Activated CD8-positive, alpha-beta memory T cell treated with anti-CD3 and anti-CD28 coated beads, Interleukin-2, amount 50 U/mL, for 1 hour (primary cell): ENCODE results near the gene TMEM132C.

Experiments
- DNase-seq: peaks from one replicate; pipeline ENCODE4 v3.0.0-alpha.2; 2020; ENCODE audit errors: extremely low read depth

The TMEM132C gene

DNA sequence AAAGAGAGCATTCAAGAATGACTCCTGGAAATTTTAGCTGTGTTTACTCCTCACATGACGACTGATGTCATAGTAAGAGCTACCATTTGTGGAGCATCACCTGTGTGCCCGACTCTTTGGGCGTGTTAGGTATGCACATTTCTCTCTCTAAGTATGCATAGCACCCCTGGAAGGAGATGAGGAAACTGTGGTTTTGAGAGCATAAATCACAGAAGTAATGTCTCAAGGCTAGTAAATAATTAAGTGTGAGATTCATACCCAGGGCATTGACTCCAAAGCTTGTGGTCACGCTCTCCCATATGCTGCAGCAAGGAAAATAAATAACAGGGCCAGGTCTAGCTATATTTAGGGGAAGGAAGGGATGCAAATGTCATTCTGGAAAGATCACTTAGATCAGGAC lies 340.7 kb downstream of the TMEM132C start:
- no peak for DNase-seq

DNA sequence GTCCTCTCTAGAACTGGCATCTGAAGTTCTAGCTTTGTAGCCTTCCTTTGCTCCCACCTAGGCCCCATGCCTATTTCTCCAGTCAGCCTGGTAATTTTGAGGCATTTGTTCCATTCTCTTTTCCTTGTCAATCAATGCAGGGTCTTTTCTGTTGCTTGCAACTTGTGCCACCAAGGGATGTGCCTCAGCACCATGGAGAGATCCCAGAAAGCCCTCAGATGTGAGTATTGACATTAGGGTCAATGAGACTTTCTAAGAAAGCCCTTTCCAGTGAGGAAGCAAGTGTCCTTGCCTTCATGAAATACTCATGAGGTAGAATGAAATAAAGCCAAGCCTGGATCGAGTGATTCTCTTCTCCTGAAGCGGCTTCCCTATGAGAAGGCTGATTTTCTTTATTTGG lies 342.9 kb downstream of the TMEM132C start:
- DNase-seq = no peak

DNA sequence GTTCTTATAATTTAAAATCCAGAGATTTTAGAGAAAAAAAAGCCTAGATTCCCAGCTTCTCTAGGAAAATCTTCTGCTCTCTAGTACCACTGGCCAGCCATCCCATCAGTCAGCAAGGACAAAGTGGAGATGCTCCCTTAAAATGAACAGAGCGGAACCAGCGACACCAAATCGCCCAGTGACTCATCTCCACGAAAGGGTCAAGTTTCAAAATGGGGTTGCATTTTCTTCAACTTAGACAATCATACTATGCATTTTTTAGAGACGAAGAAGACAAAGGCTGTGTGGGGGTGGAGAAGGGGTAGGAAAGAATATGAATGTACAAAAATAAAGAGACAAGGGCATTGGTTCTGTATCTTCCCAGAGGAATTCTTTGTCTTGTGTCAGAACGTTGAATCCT lies 344.8 kb downstream of the TMEM132C start:
- DNase-seq = no peak

DNA sequence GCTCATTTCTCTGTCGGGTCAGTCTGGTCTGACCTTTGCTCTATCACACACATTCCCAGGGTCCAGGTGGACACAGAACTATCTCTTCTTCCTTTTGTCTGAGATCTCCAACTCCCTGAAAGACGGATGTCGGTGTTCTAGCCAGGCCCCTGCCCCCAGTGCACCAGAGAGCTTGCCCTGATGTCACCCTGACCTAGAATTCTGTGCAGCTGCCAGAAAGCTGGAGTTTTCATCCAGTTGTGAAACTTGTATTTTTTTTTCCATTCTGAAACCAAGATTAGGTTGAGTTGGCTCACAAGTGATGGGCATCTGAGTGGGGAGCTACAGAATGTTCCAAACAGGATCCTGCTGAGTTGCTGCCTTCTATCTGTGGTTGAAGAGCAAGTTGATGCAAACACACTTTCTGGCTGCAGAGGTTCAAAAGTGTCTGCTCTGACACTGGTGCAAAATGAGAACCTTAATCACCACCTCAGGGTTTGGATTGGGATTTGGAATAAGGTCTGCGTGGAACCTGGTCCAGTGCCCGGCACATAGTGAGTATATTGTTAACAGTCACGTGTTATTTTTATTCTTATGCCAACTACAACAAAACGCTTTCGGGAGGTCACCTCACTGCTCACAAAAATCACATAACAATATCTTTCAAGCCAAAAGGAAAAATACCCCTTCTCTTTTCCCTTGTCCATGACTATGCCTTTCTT lies 345.3 kb downstream of the TMEM132C start:
- DNase-seq = no peak

DNA sequence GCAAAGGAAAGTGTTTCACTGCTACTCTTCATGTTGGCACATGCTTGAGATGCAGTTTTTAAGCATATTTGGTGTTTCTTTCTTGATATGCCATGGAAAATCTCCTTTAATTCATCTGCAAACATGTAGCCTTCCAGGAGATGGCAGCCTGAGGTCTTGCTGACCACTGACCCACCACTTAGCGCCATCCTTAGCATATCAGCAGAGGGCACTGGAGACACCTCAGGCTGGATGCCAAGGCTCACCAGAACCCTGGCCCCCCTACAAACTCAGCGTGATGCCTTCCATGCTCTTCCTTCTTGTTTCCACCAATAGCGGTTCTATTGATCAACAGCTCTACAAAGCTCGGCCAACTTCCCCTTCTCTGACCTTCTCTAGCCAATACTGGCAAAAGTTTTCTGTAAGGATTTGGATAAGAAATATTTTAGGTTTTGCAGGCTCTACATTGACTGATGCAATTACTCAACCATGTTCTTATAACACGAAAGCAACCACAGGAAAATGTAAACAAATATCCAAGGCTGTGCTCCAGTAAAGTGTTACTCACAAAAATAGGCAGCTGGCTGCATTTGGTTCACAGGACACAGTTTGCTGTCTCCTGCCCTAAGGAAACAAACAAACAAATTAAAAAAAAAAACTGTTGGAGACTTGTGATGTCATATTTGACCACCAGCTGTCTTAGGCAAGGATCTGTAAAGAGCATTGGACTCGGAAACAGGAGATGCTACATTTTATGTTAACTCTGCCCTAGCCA lies 347.0 kb downstream of the TMEM132C start:
- DNase-seq = no peak

DNA sequence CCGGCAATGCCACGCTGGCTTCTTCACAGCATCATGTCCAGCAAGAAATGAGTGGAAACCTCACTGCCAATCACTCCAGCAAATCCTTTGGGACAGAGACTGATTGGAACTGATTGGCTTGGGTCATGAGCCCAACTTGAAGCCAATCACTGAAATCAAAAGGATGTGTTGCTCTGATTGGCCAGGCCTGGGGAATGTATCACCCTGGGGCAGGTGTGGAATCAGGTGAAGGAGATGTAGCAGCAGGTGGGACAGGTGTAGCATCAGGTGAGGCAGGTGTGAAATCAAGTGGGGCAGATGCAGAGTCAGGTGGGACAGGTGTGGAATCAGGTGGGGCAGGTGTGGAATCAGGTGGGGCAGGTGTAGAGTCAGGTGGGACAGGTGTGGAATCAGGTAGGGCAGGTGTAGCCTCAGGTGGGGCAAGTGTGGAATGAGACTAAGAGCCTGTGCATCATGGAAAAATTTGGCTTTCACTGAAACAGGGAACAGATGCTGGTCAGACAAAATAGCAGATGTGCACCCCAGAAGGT lies 350.4 kb downstream of the TMEM132C start:
- DNase-seq = no peak

DNA sequence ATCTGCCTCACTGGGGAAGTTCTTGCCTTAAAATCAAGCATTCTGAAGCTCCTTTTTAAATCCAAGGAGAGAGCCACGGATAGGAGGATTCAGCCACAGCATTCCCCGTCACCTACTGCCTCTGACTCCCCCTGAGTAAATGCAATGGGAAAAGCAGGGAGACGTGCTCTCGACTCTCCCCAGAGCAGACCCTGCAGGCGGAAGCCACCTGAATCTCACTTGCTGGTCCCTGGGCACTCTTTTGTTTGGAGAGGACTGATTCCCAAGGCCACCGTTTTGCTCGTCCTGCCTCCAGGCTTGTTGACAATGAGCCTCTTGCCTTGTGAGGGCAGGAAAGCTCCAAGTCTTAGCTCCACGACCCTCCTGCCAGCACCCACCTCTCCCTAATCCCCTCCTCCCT lies 352.3 kb downstream of the TMEM132C start:
- DNase-seq = no peak

DNA sequence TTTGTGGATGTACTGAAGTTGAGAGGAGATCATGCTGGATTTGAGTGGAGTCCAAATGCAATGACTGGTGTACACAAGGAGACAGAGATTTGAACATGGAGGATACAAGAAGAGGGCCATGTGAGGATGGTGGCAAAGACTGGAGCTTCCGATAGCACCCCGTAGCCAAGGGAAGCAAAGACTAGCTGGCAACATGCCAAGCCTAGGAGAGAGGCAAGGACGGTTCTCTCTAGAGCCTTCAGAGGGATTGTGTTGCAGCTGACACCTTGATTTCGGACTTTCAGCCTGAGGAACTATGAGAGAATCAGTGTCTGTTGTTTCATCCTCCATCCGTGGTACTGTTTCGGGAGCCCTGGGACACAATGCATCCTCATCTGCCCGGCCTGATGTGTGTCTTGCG lies 354.3 kb downstream of the TMEM132C start:
- no peak for DNase-seq

DNA sequence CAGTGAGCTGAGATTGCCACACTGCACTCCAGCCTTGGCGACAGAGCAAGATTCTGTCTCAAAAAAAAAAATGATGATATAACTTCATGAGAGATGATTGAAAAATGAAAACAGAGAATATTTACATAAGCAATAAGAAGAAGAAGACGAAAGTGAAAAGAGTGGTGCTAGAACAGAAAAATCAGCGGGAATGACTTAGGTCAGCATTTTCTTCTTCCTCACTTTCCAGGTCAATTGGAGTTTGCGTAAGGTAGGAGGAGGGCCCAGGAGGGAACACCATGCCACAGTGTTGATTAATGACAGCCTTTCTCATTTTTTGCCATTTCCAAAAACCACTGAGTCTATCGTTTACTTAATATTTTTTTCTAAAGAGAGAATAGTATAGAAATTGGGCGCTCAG lies 356.8 kb downstream of the TMEM132C start:
- DNase-seq = no peak

DNA sequence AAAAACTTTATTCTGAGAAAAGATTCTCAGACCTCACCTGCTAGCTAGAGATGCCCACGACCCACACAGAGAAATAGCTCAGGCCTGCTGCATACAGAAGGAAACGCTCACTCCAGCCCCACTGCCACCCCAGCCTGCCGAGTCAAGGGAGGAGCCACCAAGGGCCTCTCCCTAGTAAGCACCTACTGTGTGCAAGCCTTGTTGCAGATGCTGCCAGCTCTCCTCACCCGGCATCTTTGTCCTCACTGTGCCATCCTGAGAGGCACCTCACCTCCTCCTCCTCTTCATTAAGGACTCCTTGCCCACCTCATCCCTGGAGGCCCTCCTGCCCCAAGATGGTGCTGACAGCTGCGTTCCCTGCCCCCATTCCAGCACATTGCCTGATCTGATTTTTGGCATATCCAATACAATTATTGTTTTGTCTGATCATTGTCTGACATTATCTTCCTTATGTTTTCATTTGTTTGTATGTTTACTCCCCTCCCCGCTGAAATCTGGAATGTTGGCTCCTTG lies 359.9 kb downstream of the TMEM132C start:
- DNase-seq = no peak

DNA sequence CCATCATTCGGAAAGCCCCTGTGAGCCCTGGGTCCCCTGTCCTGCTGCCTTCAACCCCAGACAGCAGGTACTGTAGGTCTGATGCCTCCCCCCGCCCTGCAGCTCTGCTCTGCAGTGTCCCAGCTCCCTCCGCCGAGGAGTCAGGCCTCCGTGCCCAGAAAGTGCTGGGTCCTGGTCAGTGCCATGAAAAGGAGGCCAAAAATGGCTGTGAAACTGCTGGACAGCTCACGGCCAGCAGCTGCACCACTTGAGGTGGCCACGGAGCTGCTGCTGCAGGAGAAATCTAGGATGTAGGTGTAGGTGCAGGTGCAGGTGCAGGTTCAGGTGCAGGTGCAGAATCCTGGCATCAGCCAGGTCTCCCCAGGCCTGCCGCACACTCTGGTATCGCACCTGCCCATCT lies 360.7 kb downstream of the TMEM132C start:
- DNase-seq = no peak

DNA sequence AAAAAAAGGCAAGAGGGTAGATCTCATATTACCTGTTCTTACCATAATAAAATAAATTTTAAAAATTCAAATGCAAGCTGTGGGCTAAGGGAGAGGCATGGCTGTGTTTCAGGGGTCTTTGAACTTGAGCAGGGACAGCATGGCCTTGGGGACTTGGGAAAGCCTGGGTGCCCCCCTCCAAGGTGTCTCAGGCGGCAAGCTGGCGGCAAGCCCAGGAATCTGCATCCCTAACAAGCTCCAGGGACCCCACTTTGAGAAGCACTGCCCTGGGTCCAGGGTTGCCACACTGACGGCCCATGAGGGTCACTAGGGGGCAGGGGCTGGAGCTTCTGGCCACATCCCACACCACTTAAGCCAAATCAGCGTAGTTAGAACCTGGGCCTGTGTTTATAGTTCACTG lies 363.0 kb downstream of the TMEM132C start:
- DNase-seq = no peak

DNA sequence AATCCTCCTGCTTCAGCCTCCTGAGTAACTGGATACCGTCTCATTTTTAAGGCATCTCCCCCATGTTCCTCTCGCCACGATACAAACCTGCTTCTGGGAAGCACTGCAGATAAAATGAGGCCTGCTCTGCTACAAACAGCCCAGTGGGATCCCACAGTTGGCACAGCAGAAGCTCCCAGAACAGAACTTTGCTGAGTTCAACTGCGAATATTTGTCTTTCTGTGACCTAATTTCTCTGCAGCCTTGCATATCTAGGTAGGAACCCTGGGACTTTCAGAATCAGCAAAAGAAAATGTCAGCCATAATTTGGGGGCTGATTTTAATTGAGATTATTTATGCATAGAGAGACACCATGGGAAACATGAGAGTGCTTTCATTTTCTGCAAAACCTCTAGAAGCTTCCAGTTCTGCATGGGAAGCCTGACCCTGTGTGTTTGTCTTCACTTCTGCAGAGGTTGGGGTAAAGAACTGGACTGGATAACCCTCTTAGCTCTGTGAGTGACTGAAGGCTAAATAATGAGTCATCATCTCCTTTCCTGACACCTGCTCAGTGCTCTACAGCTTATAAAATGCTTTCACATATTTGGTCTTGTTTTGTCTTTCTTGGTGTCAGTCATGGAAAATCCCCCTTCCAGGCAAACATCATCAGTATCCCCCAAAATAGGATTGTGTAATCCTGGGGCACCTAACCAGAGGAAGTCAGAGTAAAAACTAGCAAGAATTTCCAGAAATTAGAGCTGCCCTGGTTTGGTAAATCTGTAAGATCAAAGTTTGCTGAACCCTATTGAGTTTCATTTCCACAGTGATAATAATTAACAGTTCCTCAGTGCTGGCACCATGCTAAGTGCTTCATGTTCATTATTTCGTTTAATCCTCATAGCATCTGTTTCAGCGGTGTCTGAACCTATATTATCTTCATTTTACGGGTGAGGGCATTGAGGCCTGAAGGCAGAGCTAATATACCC lies 371.0 kb downstream of the TMEM132C start:
- no peak for DNase-seq

DNA sequence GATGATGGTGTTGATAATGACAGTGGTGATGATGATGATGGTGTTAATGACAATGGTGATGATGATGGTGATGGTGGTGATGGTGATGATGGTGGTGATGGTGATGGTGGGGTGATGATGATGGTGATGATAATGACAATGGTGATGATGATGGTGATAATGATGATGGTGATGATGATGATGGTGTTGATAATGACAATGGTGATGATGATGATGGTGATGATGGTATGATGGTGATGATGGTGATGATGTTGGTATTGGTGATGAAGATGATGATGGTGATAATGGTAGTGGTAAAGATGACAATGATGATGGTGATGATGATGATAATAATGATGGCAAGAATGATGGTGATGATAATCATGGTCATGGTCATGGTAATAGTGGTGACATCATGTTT lies 372.1 kb downstream of the TMEM132C start:
- DNase-seq = no peak

DNA sequence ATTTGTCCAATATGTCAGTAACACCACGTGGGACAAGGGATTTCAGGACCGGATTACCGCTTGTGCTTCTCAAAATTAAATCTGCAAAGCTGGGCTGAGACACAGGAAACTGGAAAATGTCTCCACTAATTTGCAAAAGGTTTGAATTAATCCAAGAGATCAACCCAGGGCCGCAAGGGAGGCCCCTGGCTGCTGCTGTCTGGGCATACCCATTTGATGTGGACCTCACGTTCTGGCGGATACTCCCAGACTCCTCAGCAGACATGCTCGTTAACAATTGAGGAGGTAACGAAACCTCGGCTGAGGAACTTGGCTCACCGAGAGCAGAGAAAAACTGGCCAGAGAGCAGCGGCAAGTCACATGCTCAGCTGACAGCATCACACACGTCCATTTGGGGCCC lies 376.2 kb downstream of the TMEM132C start:
- DNase-seq = no peak

DNA sequence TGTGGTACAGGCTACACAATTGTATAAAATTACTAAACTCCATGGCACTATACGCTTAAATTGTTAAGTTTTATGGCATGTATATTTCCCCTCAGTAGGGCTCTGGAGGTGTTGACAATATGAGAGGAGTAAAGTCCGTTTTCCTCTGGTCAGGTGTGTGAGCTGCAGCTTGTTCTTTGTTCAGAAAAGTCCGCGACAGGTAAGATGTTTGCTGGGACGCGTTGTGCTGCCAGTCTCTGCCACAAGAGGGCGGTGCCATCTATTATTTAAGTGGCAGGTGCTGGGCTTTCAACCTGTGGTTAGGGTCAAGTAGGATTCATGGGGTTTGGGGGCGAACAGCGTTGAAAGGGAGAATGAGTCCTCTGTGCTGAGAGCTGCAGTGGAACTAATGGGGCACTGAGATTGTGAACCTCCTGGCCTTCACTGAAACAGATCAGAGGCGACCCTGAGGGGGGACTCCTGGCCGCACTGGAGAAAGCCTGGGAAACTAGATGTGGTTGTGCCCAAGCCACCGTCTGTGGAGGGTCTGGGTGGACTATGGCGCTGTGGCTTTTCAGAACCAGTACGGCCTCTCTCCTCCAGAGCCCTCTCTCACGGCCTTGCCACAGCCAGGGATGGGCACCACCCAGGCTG lies 377.8 kb downstream of the TMEM132C start:
- no peak for DNase-seq

DNA sequence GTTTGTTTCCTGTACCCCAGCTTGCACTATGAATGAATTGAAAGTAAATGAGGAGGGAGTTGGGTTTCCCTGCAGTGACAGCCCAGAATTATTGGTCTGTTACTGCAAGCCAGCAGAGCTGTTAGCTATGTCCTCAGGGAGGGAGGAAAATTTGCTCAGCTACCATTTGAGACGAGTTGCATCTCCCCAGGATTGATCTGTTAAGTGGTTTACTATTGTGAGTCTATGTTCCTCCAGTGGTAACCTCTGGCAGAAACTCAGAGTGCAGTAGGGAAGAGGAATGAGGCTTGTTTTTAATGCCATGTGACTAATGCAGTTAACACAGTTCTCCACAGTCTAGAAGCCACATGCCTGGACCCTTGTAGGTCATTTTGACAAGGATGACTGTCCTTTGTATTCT lies 382.9 kb downstream of the TMEM132C start:
- no peak for DNase-seq

DNA sequence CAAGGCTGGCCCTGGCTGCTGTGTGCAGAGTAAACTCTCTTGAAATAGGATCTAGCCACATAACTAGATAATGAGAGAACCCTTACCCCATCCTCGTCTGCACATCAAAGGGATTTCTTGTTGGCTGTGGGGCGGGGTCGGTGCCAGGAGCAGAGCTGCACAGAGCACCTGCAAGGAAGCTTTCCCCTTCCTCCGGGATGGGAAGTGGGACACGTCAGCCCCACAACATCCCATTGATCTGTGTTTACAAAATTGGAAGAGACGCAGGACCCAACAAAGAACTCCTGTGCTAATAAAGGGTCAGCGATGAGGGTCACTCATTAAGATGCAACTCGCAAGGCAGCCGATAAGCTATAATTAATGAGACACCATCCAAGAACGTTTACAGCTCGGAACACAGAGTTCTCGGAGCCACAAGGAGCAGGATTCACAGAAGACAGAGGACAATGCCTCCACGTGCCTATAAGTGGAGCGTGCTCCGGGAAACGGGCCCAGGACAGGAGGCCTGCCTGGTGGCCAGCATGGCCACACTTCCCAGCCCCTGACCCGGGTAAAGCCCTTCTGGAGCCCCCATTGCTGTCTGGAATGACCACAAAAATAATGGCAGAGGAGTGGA lies 385.3 kb downstream of the TMEM132C start:
- DNase-seq = no peak

DNA sequence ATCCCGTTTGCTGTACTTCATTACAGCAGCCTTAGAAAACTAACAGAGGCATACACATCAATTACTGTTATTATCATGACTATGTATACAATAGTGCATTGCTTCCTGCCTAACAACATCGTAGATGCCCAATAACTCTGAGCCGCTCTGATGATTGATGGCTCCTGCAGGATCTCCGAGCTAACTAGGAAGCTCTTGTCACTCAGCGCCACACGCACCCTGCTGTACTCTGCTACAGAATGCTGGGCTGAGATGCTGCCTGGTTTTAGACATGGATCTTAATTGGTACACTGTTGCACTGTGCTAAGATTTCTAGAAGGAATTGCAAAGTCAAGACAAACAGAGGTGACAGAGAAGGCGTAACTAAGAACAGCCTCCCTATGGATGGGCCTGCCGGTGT lies 387.5 kb downstream of the TMEM132C start:
- no peak for DNase-seq

DNA sequence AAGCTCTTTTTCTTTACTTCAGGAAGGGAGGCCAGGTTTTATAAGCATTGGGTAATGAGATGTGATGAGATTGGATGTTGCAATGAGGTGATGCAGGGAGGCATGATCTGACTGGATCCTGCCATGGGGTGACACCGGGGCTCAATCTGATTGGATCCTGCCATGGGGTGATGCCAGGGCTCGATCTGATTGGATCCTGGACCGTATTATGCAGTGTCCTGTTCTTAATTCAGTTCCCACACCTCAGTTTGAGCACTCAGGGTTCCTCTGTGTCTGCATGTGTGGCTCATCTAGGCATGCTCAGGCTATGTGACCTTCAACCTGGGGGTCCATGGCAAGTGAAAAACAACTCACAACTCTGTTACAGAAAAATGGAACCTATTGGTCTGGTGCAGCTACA lies 390.4 kb downstream of the TMEM132C start:
- DNase-seq = no peak
